GM18873 (cell line): ENCODE measurements around the gene VAX1.
"Not testable (repeated sequence)": the region's sequence is repeated elsewhere in the genome, so short reads cannot be mapped to it uniquely, and the experiment has no call there.

Experiments
- ATAC-seq: cut with Tn5 transposase; IDR thresholded peaks from one replicate; pipeline ENCODE4 v1.9.1; 2021; ENCODE audit warnings: mild to moderate bottlenecking, moderate library complexity, moderate number of reproducible peaks; ENCODE audit not compliant: unreplicated experiment, low FRiP score

The VAX1 gene

DNA sequence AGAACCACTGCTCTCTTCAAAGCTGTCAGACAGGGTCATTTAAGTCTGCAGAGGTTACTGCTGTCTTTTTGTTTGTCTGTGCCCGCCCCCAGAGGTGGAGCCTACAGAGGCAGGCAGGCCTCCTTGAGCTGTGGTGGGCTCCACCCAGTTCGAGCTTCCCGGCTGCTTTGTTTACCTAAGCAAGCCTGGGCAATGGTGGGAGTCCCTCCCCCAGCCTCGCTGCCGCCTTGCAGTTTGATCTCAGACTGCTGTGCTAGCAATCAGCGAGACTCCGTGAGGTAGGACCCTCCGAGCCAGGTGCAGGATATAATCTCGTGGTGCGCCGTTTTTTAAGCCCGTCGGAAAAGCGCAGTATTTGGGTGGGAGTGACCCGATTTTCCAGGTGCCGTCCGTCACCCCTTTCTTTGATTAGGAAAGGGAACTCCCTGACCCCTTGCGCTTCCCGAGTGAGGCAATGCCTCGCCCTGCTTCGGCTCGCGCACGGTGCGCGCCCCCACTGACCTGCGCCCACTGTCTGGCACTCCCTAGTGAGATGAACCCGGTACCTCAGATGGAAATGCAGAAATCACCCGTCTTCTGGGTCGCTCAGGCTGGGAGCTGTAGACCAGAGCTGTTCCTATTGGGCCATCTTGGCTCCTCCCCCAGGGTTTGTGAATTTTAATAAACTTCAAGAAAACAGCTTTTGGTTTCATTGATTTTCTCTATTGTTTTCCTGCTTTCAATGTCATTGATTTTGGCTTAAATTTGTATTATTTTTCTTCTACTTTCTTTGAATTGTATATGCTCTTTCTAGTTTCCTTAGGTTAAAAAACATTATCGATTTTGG lies 53.4 kb downstream of the VAX1 start:
- not testable (repeated sequence) for ATAC-seq
